GM13977 (cell line): Measurements from ENCODE around the gene IKBKG.
"Not testable (repeated sequence)": the region's sequence is repeated elsewhere in the genome, so short reads cannot be mapped to it uniquely, and the experiment has no call there.

Source experiments
- DNase-seq: peaks from one replicate; pipeline ENCODE4 v3.0.0; 2012; ENCODE audit warnings: low spot score
- in situ Hi-C: fragments of 300-500 bp; cut with MboI; formaldehyde crosslinking; loops from one replicate; pipeline ENCODE4 v1.12.0; 2022; ENCODE audit warnings: low sequenced_read_pairs, low pct_unique_long_range_greater_than_20kb, mixed read lengths, inconsistent platforms; ENCODE audit not compliant: unreplicated experiment
- TF ChIP-seq, protein P1 (sequence below): IDR thresholded peaks from 2 replicates; pipeline ENCODE4 v1.5.1; 2012; ENCODE audit warnings: mild to moderate bottlenecking, control low read depth; ENCODE audit not compliant: insufficient read depth; ENCODE audit errors: extremely low read depth, missing control alignments

Gene IKBKG

DNA sequence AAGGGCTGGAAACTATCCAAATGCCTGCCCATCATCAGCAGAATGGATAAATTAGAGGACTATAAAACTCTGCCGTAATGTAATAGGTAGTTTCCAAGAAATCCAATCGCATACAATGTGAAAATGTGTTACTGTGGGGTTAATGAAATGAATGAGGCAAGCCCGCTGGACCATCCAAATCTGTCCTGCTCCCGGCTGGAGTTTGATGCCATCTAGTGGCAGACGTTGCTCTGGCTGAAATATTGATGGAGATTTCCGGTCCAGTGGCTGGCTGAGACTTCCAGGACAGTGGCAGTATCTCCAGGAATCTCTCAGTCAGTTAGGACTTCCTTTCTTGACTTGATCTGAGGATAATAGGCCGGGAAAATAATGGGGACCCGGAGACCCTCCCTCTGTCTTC lies 35.6 kb downstream of the IKBKG start:
- in situ Hi-C loops: loop anchor here (25.0 kb wide), 2 partner anchors 154 to 254 kb away; partner anchors contain the start of gene SMIM9
- DNase-seq: not testable (repeated sequence)

DNA sequence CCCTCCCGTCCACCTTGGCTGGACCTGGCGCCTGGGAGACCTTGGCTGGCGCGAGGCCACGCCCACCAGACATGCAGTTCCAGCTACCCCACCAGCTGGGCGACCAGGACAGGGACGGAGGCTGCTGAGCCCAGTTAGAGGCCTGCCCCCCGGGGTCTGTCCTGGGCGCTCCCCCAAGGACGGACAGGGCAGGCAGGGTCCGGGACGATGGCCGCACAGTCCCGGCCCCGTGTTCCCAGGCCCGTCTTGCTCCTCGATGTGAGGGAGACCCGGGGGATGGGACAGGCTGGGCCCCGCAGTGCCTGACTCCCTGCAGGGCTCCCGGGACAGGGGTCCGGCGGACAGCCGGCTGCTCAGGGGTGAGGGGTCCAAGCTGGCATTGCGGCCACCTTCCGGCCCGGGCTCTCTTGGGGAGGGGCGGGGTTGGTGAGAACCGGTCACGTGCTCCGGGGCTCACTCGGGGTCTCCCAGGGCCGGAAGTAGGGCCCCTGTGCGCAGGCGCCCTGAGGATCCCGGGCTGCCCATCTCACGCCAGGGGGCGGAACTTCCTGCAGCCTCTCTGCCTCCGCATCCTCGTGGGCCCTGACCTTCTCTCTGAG lies 37.3 kb downstream of the IKBKG start, which contains the start of gene CTAG1A:
Gene CTAG1A, plus strand, starts transcription at position 549 of the 599 bp plus-strand sequence. CDS start 74 bp downstream, outside the sequence.
- DNase-seq: not testable (repeated sequence)
- in situ Hi-C loops: loop anchor here (25.0 kb wide), 2 partner anchors 153 to 253 kb away; partner anchors contain the start of gene SMIM9

DNA sequence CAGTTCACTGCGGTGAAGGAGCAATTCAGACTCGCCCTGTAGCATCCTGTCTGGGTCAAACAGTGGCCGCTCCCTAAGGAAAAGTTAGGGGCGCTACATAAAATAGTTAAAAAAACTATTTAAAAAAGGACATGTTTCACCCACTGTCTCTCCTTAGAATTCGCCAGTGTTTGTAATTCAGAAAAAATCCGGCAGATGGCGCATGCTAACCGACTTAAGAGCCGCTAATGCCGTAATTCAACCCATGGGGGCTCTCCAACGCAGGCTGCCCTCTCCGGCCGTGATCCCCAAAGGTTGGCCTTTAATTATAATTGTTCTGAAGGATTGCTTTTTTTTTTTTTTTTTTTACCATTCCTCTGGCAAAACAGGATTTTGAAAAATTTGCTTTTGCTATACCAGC lies 43.0 kb downstream of the IKBKG start:
- in situ Hi-C loops: loop anchor here (25.0 kb wide), 2 partner anchors 147 to 247 kb away; partner anchors contain the start of gene SMIM9
- DNase-seq: not testable (repeated sequence)

DNA sequence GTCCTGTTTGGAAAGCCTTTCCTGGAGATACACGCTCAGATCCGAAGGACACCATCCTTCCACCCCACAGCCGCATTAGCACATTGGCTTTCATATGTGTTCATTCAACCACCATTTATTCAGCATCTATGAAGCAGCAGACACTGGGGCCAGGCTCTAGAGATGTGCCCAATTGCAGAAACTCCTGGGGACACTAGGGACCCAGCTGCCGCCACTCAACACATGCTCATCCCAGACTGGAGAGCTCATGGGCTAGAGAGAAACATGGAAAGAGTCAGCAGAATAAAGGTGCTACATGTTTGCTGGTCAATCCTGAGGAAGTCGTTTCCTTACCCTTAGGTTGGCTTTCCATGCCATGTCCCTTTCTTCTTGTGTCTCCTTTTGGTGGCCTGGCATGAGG lies 45.1 kb downstream of the IKBKG start:
- DNase-seq: no peak
- in situ Hi-C loops: loop anchor here (25.0 kb wide), 2 partner anchors 145 to 245 kb away; partner anchors contain the start of gene SMIM9
- TF ChIP-seq, protein P1, sequence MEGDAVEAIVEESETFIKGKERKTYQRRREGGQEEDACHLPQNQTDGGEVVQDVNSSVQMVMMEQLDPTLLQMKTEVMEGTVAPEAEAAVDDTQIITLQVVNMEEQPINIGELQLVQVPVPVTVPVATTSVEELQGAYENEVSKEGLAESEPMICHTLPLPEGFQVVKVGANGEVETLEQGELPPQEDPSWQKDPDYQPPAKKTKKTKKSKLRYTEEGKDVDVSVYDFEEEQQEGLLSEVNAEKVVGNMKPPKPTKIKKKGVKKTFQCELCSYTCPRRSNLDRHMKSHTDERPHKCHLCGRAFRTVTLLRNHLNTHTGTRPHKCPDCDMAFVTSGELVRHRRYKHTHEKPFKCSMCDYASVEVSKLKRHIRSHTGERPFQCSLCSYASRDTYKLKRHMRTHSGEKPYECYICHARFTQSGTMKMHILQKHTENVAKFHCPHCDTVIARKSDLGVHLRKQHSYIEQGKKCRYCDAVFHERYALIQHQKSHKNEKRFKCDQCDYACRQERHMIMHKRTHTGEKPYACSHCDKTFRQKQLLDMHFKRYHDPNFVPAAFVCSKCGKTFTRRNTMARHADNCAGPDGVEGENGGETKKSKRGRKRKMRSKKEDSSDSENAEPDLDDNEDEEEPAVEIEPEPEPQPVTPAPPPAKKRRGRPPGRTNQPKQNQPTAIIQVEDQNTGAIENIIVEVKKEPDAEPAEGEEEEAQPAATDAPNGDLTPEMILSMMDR: no peak

DNA sequence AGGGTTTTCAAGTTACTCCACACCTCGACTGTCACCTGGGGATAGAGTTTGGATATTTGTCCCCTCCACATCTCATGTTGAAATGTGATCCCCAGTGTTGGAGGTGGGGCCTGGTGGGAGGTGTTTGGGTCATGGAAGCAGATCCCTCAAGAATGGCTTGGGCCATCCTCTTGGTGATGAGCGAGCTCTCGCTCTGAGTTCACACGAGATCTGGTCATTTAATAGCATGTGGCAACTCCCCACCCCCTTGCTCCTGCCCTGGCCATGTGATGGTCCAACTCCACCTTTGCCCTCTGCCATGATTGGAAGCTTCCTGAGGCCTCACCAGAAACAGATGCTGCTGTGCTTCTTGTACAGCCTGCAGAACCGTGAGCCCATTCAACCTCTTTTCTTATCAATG lies 45.8 kb downstream of the IKBKG start:
- in situ Hi-C loops: loop anchor here (25.0 kb wide), 2 partner anchors 144 to 244 kb away; partner anchors contain the start of gene SMIM9
- TF ChIP-seq, protein P1: no peak
- DNase-seq: no peak

DNA sequence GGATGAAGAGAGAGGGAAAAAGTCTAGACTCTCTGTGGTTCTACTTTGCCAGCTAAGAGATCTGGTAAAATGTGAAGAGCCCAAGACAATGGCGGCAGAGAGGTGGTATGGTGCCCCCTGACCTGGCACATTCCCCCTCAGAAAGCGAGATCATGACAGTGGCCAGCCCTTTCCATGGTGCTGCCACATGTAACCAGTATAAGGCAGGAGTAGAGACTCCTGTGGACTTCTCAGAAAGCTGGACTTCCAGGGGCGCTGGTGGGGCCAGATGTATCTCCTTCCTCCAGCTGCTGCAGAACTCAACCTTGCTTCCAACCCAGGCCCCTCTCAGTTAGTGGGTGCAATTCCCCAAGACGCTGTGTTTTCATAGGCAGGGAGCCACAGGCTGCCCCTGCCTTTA lies 47.1 kb downstream of the IKBKG start:
- no peak for DNase-seq
- TF ChIP-seq, protein P1: no peak
- in situ Hi-C loops: loop anchor here (25.0 kb wide), 2 partner anchors 143 to 243 kb away; partner anchors contain the start of gene SMIM9

DNA sequence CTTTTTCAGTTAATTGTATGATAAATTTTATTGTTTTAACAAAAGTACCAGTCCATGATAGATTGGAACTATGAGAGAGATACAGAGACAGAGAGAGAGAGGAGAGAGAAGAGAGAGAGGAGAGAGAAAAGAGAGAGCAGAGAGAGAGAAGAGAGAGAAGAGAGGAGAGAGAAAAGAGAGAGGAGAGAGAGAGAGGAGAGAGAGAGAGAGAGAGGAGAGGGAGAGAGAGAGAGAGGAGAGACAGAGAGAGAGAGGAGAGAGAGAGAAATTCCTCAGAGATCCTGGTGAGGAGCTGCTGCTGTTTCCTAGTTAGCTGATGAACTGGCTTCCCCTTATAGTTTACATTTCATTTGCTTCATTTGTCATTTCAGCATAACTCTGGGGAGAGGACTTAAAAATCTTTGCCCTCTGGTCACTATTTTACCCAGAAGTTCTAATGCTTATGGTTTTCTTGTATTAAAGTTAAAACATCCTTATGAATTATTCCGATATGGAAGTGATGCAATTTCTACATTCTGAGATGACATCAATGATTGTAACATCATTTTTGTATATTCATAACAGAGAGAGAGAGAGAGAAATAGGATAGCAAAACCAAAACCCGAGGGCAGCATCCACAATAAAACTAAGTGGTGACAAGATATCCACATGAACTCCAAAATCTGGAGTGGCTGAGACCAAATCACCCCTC lies 48.3 kb downstream of the IKBKG start:
- in situ Hi-C loops: loop anchor here (25.0 kb wide), 2 partner anchors 142 to 242 kb away; partner anchors contain the start of gene SMIM9
- DNase-seq: no peak
- TF ChIP-seq, protein P1: no peak

DNA sequence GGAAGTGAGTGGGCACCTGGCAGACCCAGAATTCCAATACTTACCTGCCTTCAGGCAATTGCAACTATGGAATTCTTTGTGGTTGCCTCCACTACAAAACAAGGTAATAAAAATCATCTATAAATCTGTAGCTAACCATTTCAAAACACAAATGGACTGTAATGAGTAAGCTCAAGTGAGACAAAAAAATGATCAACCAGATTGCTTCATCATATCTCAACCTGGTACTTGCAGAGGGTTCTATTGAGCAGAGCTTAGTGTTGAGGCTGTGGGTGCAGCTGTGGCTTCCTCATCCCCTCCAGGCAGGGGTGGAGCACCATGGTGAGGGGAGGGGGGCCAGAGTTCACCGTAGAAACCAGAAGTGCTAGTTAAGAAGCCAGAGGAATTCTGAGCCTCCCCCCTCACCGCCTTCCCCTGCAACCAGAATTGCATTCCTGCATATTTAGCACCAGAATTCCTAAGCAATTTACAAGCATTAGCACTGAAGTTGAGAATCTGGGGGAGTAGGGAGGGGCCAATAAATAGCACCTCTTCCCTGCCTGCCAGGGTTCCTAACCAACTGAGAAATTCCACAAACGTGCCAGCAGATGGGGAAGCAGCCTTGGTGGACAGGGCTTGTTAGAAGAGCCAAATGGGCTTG lies 49.0 kb downstream of the IKBKG start:
- TF ChIP-seq, protein P1: no peak
- DNase-seq: no peak
- in situ Hi-C loops: loop anchor here (25.0 kb wide), 2 partner anchors 141 to 241 kb away; partner anchors contain the start of gene SMIM9
